Mammary epithelial cell (primary cell): ENCODE results near the gene LIX1.

Experiments used
- EZH2 ChIP-seq: IDR thresholded peaks from 2 replicates; pipeline ENCODE4 v1.6.1; 2012; ENCODE audit warnings: low read length, inconsistent platforms, borderline replicate concordance
- TF ChIP-seq, protein P1 (sequence below), 2 donors: IDR thresholded peaks in 1 of 2; conservative IDR thresholded peaks in 1 of 2; 2 replicates each; pipeline ENCODE4 v1.5.1; 2011 to 2012; ENCODE audit warnings: inconsistent platforms in 2 of 2, low read length in 2 of 2, mild to moderate bottlenecking in 2 of 2, control low read depth in 1 of 2, low read depth in 1 of 2; ENCODE audit not compliant: insufficient read depth in 1 of 2; ENCODE audit errors: extremely low read depth in 1 of 2

DNA sequence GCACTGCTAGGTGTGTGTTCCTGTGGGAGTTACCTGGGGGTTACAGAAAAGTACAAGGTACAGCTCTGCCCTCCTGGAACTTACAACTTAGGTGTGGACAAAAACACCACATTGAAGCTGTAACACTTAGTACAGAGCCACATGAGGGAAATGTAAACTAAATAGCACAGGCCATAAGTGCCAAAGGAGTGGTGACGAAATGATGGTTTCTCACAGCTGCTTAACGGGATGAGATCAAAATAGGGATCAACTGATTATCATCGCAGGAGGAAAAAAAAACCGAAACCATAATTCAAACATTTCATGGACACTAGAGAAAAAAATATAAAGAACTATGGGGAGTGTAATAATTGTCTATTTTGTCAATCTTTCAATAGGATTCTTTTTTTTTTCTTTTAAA lies 5.9 kb downstream of the LIX1 start:
- TF ChIP-seq, protein P1, sequence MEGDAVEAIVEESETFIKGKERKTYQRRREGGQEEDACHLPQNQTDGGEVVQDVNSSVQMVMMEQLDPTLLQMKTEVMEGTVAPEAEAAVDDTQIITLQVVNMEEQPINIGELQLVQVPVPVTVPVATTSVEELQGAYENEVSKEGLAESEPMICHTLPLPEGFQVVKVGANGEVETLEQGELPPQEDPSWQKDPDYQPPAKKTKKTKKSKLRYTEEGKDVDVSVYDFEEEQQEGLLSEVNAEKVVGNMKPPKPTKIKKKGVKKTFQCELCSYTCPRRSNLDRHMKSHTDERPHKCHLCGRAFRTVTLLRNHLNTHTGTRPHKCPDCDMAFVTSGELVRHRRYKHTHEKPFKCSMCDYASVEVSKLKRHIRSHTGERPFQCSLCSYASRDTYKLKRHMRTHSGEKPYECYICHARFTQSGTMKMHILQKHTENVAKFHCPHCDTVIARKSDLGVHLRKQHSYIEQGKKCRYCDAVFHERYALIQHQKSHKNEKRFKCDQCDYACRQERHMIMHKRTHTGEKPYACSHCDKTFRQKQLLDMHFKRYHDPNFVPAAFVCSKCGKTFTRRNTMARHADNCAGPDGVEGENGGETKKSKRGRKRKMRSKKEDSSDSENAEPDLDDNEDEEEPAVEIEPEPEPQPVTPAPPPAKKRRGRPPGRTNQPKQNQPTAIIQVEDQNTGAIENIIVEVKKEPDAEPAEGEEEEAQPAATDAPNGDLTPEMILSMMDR (conservative IDR thresholded peaks at IDR 0.05 in 1 of 2, IDR thresholded peaks at IDR 0.05 in 1 of 2; ENCODE audit: extremely low read depth in 1 of 2, insufficient read depth in 1 of 2, low read depth in 1 of 2, low read length in 2 of 2) = no peak
- TF ChIP-seq EZH2 = no peak
